ENCODE measurements around the gene IKZF5.

Gene IKZF5

GRCh38 chr10:122974023-122974422 is 34.6 kb downstream of the IKZF5 start:
- H3K4me3 ChIP-seq (ENCODE audit: low read depth, low read length, poor library complexity, severe bottlenecking), result no peak overlapping the region

GRCh38 chr10:122968698-122969097 is 39.9 kb downstream of the IKZF5 start:
- Histone ChIP-seq H3K36me3 (ENCODE audit: insufficient read depth, low read length) (no peaks in the 10 kb centered on the region), H3K9me3 (ENCODE audit: low read length) (no peaks in the 10 kb centered on the region), H3F3A (ENCODE audit: insufficient read depth, low read length) (no peaks in the 10 kb centered on the region), H3K9me2 (ENCODE audit: low read depth, low read length) (no peaks in the 10 kb centered on the region), H2AFZ (ENCODE audit: low read length) (no peak overlapping the region), H4K20me1 (ENCODE audit: insufficient read depth, low read length) (no peaks in the 10 kb centered on the region), H3K9ac (ENCODE audit: low read length) (no peak overlapping the region), H3K27ac (ENCODE audit: low read depth, low read length, poor library complexity, severe bottlenecking) (no peak overlapping the region), H3K79me2 (ENCODE audit: insufficient read depth, low read length) (no peaks in the 10 kb centered on the region), H3K4me3 (ENCODE audit: low read depth, low read length, poor library complexity, severe bottlenecking) (no peak overlapping the region), H3K4me1 (ENCODE audit: insufficient read depth, low read length, severe bottlenecking) (no peaks in the 10 kb centered on the region), H3K27me3 (ENCODE audit: insufficient read depth, low read length) (no peaks in the 10 kb centered on the region), H3K4me2 (ENCODE audit: low read length) (no peak overlapping the region)
- TF ChIP-seq EZH2 (IDR thresholded peaks at IDR 0.05; ENCODE audit: borderline replicate concordance, low read length) (no peak), CTCF (IDR thresholded peaks at IDR 0.05; ENCODE audit: low read length) (no peak)

More at GRCh38 chr10:122974023-122974422, 34.6 kb downstream of the IKZF5 start:
- Histone ChIP-seq H3K4me2 (ENCODE audit: low read length) (no peak overlapping the region), H3K4me1 (ENCODE audit: insufficient read depth, low read length, severe bottlenecking) (no peaks in the 10 kb centered on the region), H3K79me2 (ENCODE audit: insufficient read depth, low read length) (no peaks in the 10 kb centered on the region), H3K9me2 (ENCODE audit: low read depth, low read length) (no peaks in the 10 kb centered on the region), H3K27me3 (ENCODE audit: insufficient read depth, low read length) (no peaks in the 10 kb centered on the region), H4K20me1 (ENCODE audit: insufficient read depth, low read length) (no peaks in the 10 kb centered on the region), H3K27ac (ENCODE audit: low read depth, low read length, poor library complexity, severe bottlenecking) (no peak overlapping the region), H3F3A (ENCODE audit: insufficient read depth, low read length) (no peaks in the 10 kb centered on the region), H3K36me3 (ENCODE audit: insufficient read depth, low read length) (no peaks in the 10 kb centered on the region), H3K9ac (ENCODE audit: low read length) (no peak overlapping the region), H3K9me3 (ENCODE audit: low read length) (no peaks in the 10 kb centered on the region), H2AFZ (ENCODE audit: low read length) (no peak overlapping the region)
- TF ChIP-seq CTCF (IDR thresholded peaks at IDR 0.05; ENCODE audit: low read length), result no peak
- no peak for TF ChIP-seq EZH2 (IDR thresholded peaks at IDR 0.05; ENCODE audit: borderline replicate concordance, low read length)

- H3K27ac ChIP-seq (ENCODE audit: low read depth, low read length, poor library complexity, severe bottlenecking), result no peak overlapping the region
- no peaks in the 10 kb centered on the region for H3K36me3 ChIP-seq (ENCODE audit: insufficient read depth, low read length)
- no peaks in the 10 kb centered on the region for H3K4me1 ChIP-seq (ENCODE audit: insufficient read depth, low read length, severe bottlenecking)
- H3K4me2 ChIP-seq (ENCODE audit: low read length), result no peak overlapping the region
- H2AFZ ChIP-seq (ENCODE audit: low read length), result no peak overlapping the region
- H3K9me3 ChIP-seq (ENCODE audit: low read length), result no peaks in the 10 kb centered on the region
- no peak overlapping the region for H3K9ac ChIP-seq (ENCODE audit: low read length)
- no peaks in the 10 kb centered on the region; the same call in 1 of the 2 replicates for H3K27me3 ChIP-seq (ENCODE audit: insufficient read depth, low read length)
- H4K20me1 ChIP-seq (ENCODE audit: insufficient read depth, low read length), result no peaks in the 10 kb centered on the region
- TF ChIP-seq CTCF (IDR thresholded peaks at IDR 0.05; ENCODE audit: low read length) (no peak), EZH2 (IDR thresholded peaks at IDR 0.05; ENCODE audit: borderline replicate concordance, low read length) (no peak)
- no peaks in the 10 kb centered on the region for H3K9me2 ChIP-seq (ENCODE audit: low read depth, low read length)
- H3F3A ChIP-seq (ENCODE audit: insufficient read depth, low read length), result no peaks in the 10 kb centered on the region
- H3K79me2 ChIP-seq (ENCODE audit: insufficient read depth, low read length), result no peaks in the 10 kb centered on the region
- H3K4me3 ChIP-seq (ENCODE audit: low read depth, low read length, poor library complexity, severe bottlenecking), result no peak overlapping the region
Observed at GRCh38 chr10:122966879-122967278, 41.7 kb downstream of the IKZF5 start.

Measured in OCI-LY1 (cell line).